B cell (primary cell): ENCODE data around the gene CCDC85A. TPM values are rescaled to one million over a fixed set of nuclear protein-coding genes. Genes with fewer than 3 reads are reported as not detected.

ENCODE experiments used
- ATAC-seq: fragments of 200-7000 bp; cut with Tn5 transposase; one replicate; pipeline ENCODE4 v1.10.0; 2021; ENCODE audit warnings: low read depth, mild to moderate bottlenecking, moderate number of reproducible peaks, moderate library complexity
- CTCF ChIA-PET: fragments of 350-600 bp; sonication (Branson Sonifier 250); formaldehyde crosslinking; loops from one replicate; lab custom pipeline; 2021; ENCODE audit warnings: antibody characterized with exemption, inconsistent platforms; lab: Charles Lee
- POLR2A ChIA-PET: fragments of 350-600 bp; sonication (Branson Sonifier 250); formaldehyde crosslinking; loops from one replicate; lab custom pipeline; 2021; ENCODE audit warnings: antibody characterized with exemption; lab: Charles Lee
- DNase-seq: peaks from one replicate; pipeline ENCODE4 v3.0.0; 2013
- H2AFZ ChIP-seq: 2 replicates; pipeline ENCODE4 v1.6.1; 2012; ENCODE audit warnings: mild to moderate bottlenecking, low read depth, low read length; ENCODE audit not compliant: insufficient read depth, poor library complexity, severe bottlenecking
- H3K27ac ChIP-seq, 2 donors: 1 replicate in 1 of 2; 2 replicates in 1 of 2; pipeline ENCODE4 v1.5.1; 2012 to 2013; ENCODE audit warnings: low read length in 2 of 2, mild to moderate bottlenecking in 2 of 2, moderate library complexity in 1 of 2
- H3K27me3 ChIP-seq, 4 experiments: fragments of 200-600 bp in 1 of 4; sonication (generic) in 1 of 4; replicated peaks in 1 of 4; 1 replicate in 2 of 4; 2 replicates in 2 of 4; pipeline versions ENCODE4 v1.6.1 to v1.7.0; 2013 to 2016; ENCODE audit warnings: low read length in 3 of 4, mild to moderate bottlenecking in 2 of 4, mixed read lengths in 1 of 4, moderate library complexity in 1 of 4; ENCODE audit not compliant: insufficient read depth in 4 of 4, control insufficient read depth in 3 of 4; ENCODE audit errors: control extremely low read depth in 1 of 4
- H3K36me3 ChIP-seq, 2 experiments: replicated peaks in 1 of 2; 1 replicate in 1 of 2; 2 replicates in 1 of 2; pipeline versions ENCODE4 v1.6.1 to v1.7.1; 2013; ENCODE audit warnings: low read length in 1 of 2; ENCODE audit not compliant: insufficient read depth in 2 of 2, control insufficient read depth in 1 of 2; ENCODE audit errors: control extremely low read depth in 1 of 2, extremely low read depth in 1 of 2
- H3K4me1 ChIP-seq, 2 donors: fragments of 200-600 bp in 1 of 2; sonication (generic) in 1 of 2; 1 replicate in 1 of 2; 2 replicates in 1 of 2; pipeline versions ENCODE4 v1.5.1 to v1.6.1; 2013 to 2017; ENCODE audit warnings: low read length in 2 of 2; ENCODE audit not compliant: control insufficient read depth in 2 of 2, insufficient read depth in 2 of 2
- H3K4me2 ChIP-seq: replicated peaks from 2 replicates; pipeline ENCODE3; 2012; ENCODE audit warnings: mild to moderate bottlenecking, low read depth, low read length; ENCODE audit not compliant: poor library complexity, severe bottlenecking
- H3K4me3 ChIP-seq, 5 experiments: fragments of 200-600 bp in 1 of 5; sonication (generic) in 1 of 5; 1 replicate in 3 of 5; 2 replicates in 2 of 5; pipeline versions ENCODE4 v1.5.1 to v1.7.0; 2011 to 2016; ENCODE audit warnings: low read length in 4 of 5, mild to moderate bottlenecking in 4 of 5, low read depth in 2 of 5, control low read depth in 1 of 5, moderate library complexity in 1 of 5; ENCODE audit not compliant: insufficient read depth in 1 of 5; ENCODE audit errors: control extremely low read depth in 1 of 5, extremely low read depth in 1 of 5
- H3K79me2 ChIP-seq: fragments of 200-600 bp; sonication (generic); one replicate; pipeline ENCODE4 v1.6.0; 2016; ENCODE audit warnings: low read length; ENCODE audit not compliant: control insufficient read depth, insufficient read depth
- H3K9ac ChIP-seq: fragments of 200-600 bp; sonication (generic); 2 replicates; pipeline ENCODE4 v1.6.1; 2017; ENCODE audit warnings: mild to moderate bottlenecking, low read length, moderate library complexity
- H3K9me3 ChIP-seq, 3 donors: one replicate each; pipeline versions ENCODE4 v1.6.1 to v1.7.1; 2013; ENCODE audit warnings: low read length in 2 of 3; ENCODE audit not compliant: control insufficient read depth in 2 of 3, insufficient read depth in 1 of 3; ENCODE audit errors: control extremely low read depth in 1 of 3
- H4K20me1 ChIP-seq: 2 replicates; pipeline ENCODE4 v1.6.0; 2012; ENCODE audit warnings: mild to moderate bottlenecking, low read length; ENCODE audit not compliant: insufficient read depth, control insufficient read depth, poor library complexity, severe bottlenecking
- H3K27ac Mint-ChIP-seq: one replicate; pipeline ENCODE4 v1.8.0; 2021; ENCODE audit warnings: mixed read lengths
- H3K27me3 Mint-ChIP-seq: one replicate; pipeline ENCODE4 v1.8.0; 2021; ENCODE audit warnings: mixed read lengths
- H3K4me1 Mint-ChIP-seq: one replicate; pipeline ENCODE4 v1.8.0; 2021; ENCODE audit warnings: mixed read lengths
- H3K4me3 Mint-ChIP-seq: one replicate; pipeline ENCODE4 v1.8.0; 2021; ENCODE audit warnings: mixed read lengths
- H3K9me3 Mint-ChIP-seq: one replicate; pipeline ENCODE4 v1.8.0; 2022; ENCODE audit warnings: mixed read lengths; ENCODE audit not compliant: insufficient read depth
- EZH2 ChIP-seq: IDR thresholded peaks from 2 replicates; pipeline ENCODE4 v1.6.1; 2012; ENCODE audit warnings: borderline replicate concordance, low read depth, mild to moderate bottlenecking, moderate library complexity, low read length; ENCODE audit not compliant: insufficient read depth, poor library complexity, severe bottlenecking
- WGBS: methylation state at CpG from one replicate; pipeline ENCODE4 v1.1.5; 2013; ENCODE audit warnings: missing lambda C conversion rate; ENCODE audit not compliant: insufficient coverage; 5-methylcytosine and 5-hydroxymethylcytosine counted together
- intact Hi-C: fragments of 100-400 bp; cut with micrococcal nuclease; formaldehyde crosslinking; loops from one replicate; pipeline ENCODE4 v1.10.0; 2022
- polyA plus RNA-seq: library from polyadenylated mRNA; depleted of rRNA; stranded (reverse); fragments of >200 nt; gene quantifications from 2 replicates; pipeline ENCODE4 v1.2.3, GENCODE V29; 2012
- total RNA-seq, 2 donors: library from RNA; stranded (reverse); fragments of 120-200 nt in 1 of 2; gene quantifications; 1 replicate in 1 of 2; 2 replicates in 1 of 2; pipeline versions ENCODE4 v1.2.3 to v1.2.4, GENCODE V29; 2013 to 2022
- TF ChIP-seq, protein P1 (sequence below): fragments of 200-600 bp; IDR thresholded peaks from one replicate; pipeline ENCODE4 v1.8.0; 2022; ENCODE audit warnings: antibody characterized with exemption, mild to moderate bottlenecking

The CCDC85A gene
- total and polyA plus RNA-seq, 2 donors (not counting 1 experiment from before 2014, with no cell fraction given), result 0.15 TPM; not detected in 1

DNA sequence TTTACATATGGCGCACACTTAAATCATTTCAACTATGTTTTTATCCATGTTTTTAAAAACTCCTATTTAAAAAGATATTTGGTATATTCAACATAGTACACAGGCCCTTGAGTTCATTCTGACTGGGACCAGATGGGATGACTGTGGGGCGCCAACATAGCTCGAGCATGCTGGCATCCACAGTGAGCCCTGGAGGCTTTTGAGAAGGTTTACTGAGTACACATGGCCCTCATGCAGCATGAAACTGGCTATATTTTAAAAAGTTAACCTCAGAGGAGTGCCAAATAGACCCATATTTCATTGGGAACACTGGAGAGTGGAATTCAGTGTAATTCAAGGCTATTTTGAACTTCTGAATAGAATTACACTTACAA lies 83.6 kb downstream of the CCDC85A start:
- Mint-ChIP-seq H3K4me1 (no peaks in the 10 kb centered on the region), H3K27me3 (no peaks in the 10 kb centered on the region), H3K4me3 (no peak overlapping the region), H3K9me3 (no peaks in the 10 kb centered on the region), H3K27ac (no peak overlapping the region)
- Histone ChIP-seq H3K4me3 (no peak overlapping the region), H4K20me1 (no peaks in the 10 kb centered on the region), H3K79me2 (no peaks in the 10 kb centered on the region), H3K4me1 (no peaks in the 10 kb centered on the region), H3K27ac (no peak overlapping the region), H3K27me3 (no peaks in the 10 kb centered on the region), H3K36me3 (no peaks in the 10 kb centered on the region), H2AFZ (no peak overlapping the region), H3K4me2 (no peak overlapping the region), H3K9me3 (no peaks in the 10 kb centered on the region), H3K9ac (no peak overlapping the region)
- no peak for TF ChIP-seq EZH2
- TF ChIP-seq, protein P1, sequence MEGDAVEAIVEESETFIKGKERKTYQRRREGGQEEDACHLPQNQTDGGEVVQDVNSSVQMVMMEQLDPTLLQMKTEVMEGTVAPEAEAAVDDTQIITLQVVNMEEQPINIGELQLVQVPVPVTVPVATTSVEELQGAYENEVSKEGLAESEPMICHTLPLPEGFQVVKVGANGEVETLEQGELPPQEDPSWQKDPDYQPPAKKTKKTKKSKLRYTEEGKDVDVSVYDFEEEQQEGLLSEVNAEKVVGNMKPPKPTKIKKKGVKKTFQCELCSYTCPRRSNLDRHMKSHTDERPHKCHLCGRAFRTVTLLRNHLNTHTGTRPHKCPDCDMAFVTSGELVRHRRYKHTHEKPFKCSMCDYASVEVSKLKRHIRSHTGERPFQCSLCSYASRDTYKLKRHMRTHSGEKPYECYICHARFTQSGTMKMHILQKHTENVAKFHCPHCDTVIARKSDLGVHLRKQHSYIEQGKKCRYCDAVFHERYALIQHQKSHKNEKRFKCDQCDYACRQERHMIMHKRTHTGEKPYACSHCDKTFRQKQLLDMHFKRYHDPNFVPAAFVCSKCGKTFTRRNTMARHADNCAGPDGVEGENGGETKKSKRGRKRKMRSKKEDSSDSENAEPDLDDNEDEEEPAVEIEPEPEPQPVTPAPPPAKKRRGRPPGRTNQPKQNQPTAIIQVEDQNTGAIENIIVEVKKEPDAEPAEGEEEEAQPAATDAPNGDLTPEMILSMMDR, result no peak
- DNase-seq, result no peak
- intact Hi-C loops, result no loop called here
- ATAC-seq, result no peak
- WGBS, result no CpG with 5 or more reads among the region's 3 CpGs
- POLR2A ChIA-PET, result no interaction called here
- CTCF ChIA-PET, result no interaction called here

DNA sequence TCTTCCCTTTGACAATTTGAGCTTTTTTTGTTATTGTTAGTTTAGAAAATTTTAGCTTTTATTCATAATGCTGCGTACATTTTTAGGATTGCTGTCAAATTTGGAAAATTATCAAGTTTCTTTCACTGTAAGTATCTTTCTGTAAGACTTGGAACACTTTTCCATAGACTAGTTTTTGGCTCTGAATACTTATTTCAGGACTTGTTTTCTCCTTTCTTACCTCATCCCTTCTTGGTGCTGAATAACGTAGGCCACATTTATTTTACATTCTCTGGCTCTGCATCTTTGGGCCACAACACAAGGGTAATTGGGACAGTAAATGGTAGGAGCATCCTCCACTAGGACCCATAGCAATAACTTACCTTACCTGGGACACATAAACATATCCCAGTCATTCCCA lies 85.1 kb downstream of the CCDC85A start:
- H4K20me1 ChIP-seq, result no peaks in the 10 kb centered on the region
- no peaks in the 10 kb centered on the region for H3K27me3 ChIP-seq
- H3K79me2 ChIP-seq, result no peaks in the 10 kb centered on the region
- WGBS, result no CpG with 5 or more reads among the region's 2 CpGs
- ChIA-PET POLR2A (no interaction called here), CTCF (no interaction called here)
- intact Hi-C loops, result no loop called here
- no peak overlapping the region for H2AFZ ChIP-seq
- no peak overlapping the region for H3K4me2 ChIP-seq
- H3K36me3 ChIP-seq, result no peaks in the 10 kb centered on the region
- H3K4me1 ChIP-seq, result no peaks in the 10 kb centered on the region
- H3K4me3 ChIP-seq, result no peak overlapping the region
- TF ChIP-seq EZH2, result no peak
- TF ChIP-seq, protein P1, result no peak
- H3K4me3 Mint-ChIP-seq, result no peak overlapping the region
- H3K9me3 Mint-ChIP-seq, result no peaks in the 10 kb centered on the region
- no peak overlapping the region for H3K27ac ChIP-seq
- no peaks in the 10 kb centered on the region for H3K9me3 ChIP-seq
- H3K4me1 Mint-ChIP-seq, result no peaks in the 10 kb centered on the region
- no peak for DNase-seq
- no peaks in the 10 kb centered on the region for H3K27me3 Mint-ChIP-seq
- H3K9ac ChIP-seq, result no peak overlapping the region
- no peak for ATAC-seq
- no peak overlapping the region for H3K27ac Mint-ChIP-seq
